Vagina (tissue), 2 donors: ENCODE measurements around the gene GYS1. TPM values are rescaled to one million over a fixed set of nuclear protein-coding genes. Genes with fewer than 3 reads are reported as not detected.
A peak's percentile ranks its signal among the peaks of the same experiment; 100 is the strongest.
"Not testable (repeated sequence)": the region's sequence is repeated elsewhere in the genome, so short reads cannot be mapped to it uniquely, and the experiment has no call there.

ENCODE experiments used
- DNase-seq, 2 donors: peaks; one replicate each; pipeline ENCODE4 v3.0.0-alpha.2; 2017; ENCODE audit errors: extremely low spot score in 2 of 2
- H3K27ac ChIP-seq: fragments of 200-600 bp; sonication (generic); one replicate; pipeline ENCODE4 v1.5.1; 2019
- H3K27me3 ChIP-seq: fragments of 200-600 bp; sonication (generic); one replicate; pipeline ENCODE4 v1.5.1; 2019
- H3K36me3 ChIP-seq, 2 donors: fragments of 200-600 bp; sonication (generic); one replicate each; pipeline ENCODE4 v1.5.1; 2017 to 2019
- H3K4me1 ChIP-seq: fragments of 200-600 bp; sonication (generic); one replicate; pipeline ENCODE4 v1.5.1; 2019
- H3K4me3 ChIP-seq, 2 donors: fragments of 200-600 bp; sonication (generic); 1 replicate in 1 of 2; 2 replicates in 1 of 2; pipeline ENCODE4 v1.5.1; 2016 to 2019
- H3K9me3 ChIP-seq: fragments of 200-600 bp; sonication (generic); one replicate; pipeline ENCODE4 v1.5.1; 2019
- CTCF ChIP-seq, 3 experiments: fragments of 450-650 bp in 2 of 3; fragments of 200-600 bp in 1 of 3; sonication (generic) in 1 of 3; IDR thresholded peaks; one replicate each; pipeline ENCODE4 v1.5.1; 2017 to 2019; ENCODE audit warnings: antibody characterized with exemption in 3 of 3, mild to moderate bottlenecking in 2 of 3, moderate library complexity in 2 of 3
- POLR2A ChIP-seq, 2 donors: fragments of 450-650 bp; IDR thresholded peaks; one replicate each; pipeline ENCODE4 v1.6.1; 2017; ENCODE audit warnings: antibody characterized with exemption in 2 of 2, mild to moderate bottlenecking in 2 of 2, moderate library complexity in 2 of 2
- POLR2AphosphoS5 ChIP-seq, 2 donors: sonication (generic); formaldehyde crosslinking; IDR thresholded peaks; one replicate each; pipeline ENCODE4 v1.9.0; 2017; ENCODE audit warnings: antibody characterized with exemption in 2 of 2, mild to moderate bottlenecking in 2 of 2, low read depth in 1 of 2; ENCODE audit not compliant: insufficient read depth in 1 of 2
- intact Hi-C: fragments of 100-400 bp; cut with DNase I; formaldehyde crosslinking; loops from one replicate; pipeline ENCODE4 v1.15.1; 2023
- total RNA-seq: library from RNA; depleted of rRNA; stranded (reverse); fragments of >200 nt; gene quantifications from one replicate; pipeline ENCODE4 v1.2.3, GENCODE V29; 2016

GYS1 gene
- total RNA-seq, 1 donor from 2014 or later: 32.2 TPM

DNA sequence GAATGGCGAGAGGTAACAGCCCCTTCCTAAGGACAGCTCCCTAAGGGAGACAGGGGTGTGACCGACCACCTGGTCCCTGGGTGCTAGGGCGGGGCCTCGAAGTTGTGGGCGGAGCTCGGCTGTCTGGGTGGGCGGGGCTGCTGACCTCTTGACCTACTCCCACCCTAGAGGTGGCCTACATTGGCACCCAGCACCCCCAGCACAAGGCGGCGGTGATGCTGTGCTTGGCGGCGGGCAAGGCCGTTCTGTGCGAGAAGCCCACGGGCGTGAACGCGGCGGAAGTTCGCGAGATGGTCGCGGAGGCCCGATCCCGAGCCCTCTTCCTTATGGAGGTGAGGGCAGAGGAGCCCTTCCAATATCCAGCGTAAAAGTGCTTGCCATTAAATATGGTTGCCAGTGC lies 57.2 kb downstream of the GYS1 start:
- Histone ChIP-seq H3K9me3 (no peaks in the 10 kb centered on the region), H3K27me3 (no peaks in the 10 kb centered on the region), H3K4me1 (no peaks in the 10 kb centered on the region), H3K36me3 (no peaks in the 10 kb centered on the region), H3K4me3 (no peak overlapping the region), H3K27ac (no peak overlapping the region)
- TF ChIP-seq POLR2AphosphoS5 (IDR thresholded peaks at IDR 0.05; ENCODE audit: insufficient read depth in 1 of 2, low read depth in 1 of 2) (no peak), CTCF (IDR thresholded peaks at IDR 0.05) (no peak), POLR2A (IDR thresholded peaks at IDR 0.05) (no peak)
- intact Hi-C loops: no loop called here
- DNase-seq: no peak

- intact Hi-C loops: no loop called here
- TF ChIP-seq POLR2A (IDR thresholded peaks at IDR 0.05) (no peak), POLR2AphosphoS5 (IDR thresholded peaks at IDR 0.05; ENCODE audit: insufficient read depth in 1 of 2, low read depth in 1 of 2) (no peak), CTCF (IDR thresholded peaks at IDR 0.05) (no peak)
- no peaks in the 10 kb centered on the region for H3K27me3 ChIP-seq
- no peak overlapping the region for H3K27ac ChIP-seq
- no peak for DNase-seq
- H3K4me1 ChIP-seq: no peaks in the 10 kb centered on the region
- H3K4me3 ChIP-seq: no peak overlapping the region
- no peaks in the 10 kb centered on the region for H3K9me3 ChIP-seq
- no peaks in the 10 kb centered on the region for H3K36me3 ChIP-seq
These were observed 58.3 kb downstream of the GYS1 start for GRCh38 chr19:48934837-48935236.

DNA sequence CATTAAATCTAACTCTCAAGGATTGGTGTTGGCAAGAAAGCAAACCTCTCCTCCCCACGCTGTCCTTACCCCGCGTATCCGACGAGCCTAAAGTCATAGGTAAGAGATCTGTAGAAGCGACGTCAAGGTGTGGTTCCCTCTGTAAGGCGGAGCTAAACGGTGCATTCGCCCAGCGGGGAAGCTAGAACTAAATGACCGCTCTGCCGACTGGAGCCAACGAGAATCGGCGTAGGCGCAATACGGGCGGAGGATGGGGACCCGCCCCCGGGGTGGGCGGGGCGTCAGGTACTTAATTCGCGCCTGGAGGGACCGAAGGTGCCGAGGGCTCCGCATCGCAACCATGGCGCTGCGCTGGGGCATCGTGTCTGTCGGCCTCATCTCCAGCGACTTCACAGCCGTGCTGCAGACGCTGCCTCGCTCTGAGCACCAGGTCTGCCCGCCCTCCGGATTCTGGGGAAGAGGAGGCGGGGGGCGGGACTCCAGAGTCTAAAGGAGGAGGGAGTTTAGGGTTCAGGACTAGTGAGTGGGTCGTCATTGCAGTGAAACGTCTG lies 59.7 kb downstream of the GYS1 start, which contains the start of gene DHDH:
Gene DHDH (plus strand): TSS at position 318 of the 551 bp plus-strand sequence. CDS start 23 bp downstream, at position 341.
- no peaks in the 10 kb centered on the region for H3K27me3 ChIP-seq
- intact Hi-C loops: no loop called here
- DNase-seq: no peak
- peak within 1 kb of the TSS; percentile 3 for H3K27ac ChIP-seq
- no peaks in the 10 kb centered on the region for H3K9me3 ChIP-seq
- H3K4me3 ChIP-seq: peak within 1 kb of the TSS; percentile 37 to 42
- TF ChIP-seq POLR2AphosphoS5 (IDR thresholded peaks at IDR 0.05; ENCODE audit: insufficient read depth in 1 of 2, low read depth in 1 of 2) (peak; percentile 62 to 73), CTCF (IDR thresholded peaks at IDR 0.05) (no peak), POLR2A (IDR thresholded peaks at IDR 0.05) (no peak)
- H3K36me3 ChIP-seq: no peaks in the 10 kb centered on the region
- H3K4me1 ChIP-seq: no peaks in the 10 kb centered on the region

- no peaks in the 10 kb centered on the region for H3K27me3 ChIP-seq
- no peaks in the 10 kb centered on the region for H3K9me3 ChIP-seq
- no peak for DNase-seq
- TF ChIP-seq POLR2AphosphoS5 (IDR thresholded peaks at IDR 0.05; ENCODE audit: insufficient read depth in 1 of 2, low read depth in 1 of 2): no peak
- TF ChIP-seq POLR2A (IDR thresholded peaks at IDR 0.05): no peak
- TF ChIP-seq CTCF (IDR thresholded peaks at IDR 0.05): no peak
- H3K4me1 ChIP-seq: peaks cover 9% of the 10 kb centered on the region
- no peak overlapping the region for H3K4me3 ChIP-seq
- H3K36me3 ChIP-seq: no peaks in the 10 kb centered on the region
- intact Hi-C loops: no loop called here
- H3K27ac ChIP-seq: no peak overlapping the region
These were observed 64.7 kb downstream of the GYS1 start for GRCh38 chr19:48928164-48929025.

GRCh38 chr19:48927692-48928091 lies 65.4 kb downstream of the GYS1 start:
- H3K36me3 ChIP-seq, H3K4me3 ChIP-seq, intact Hi-C loops, H3K4me1 ChIP-seq, H3K9me3 ChIP-seq, H3K27me3 ChIP-seq, DNase-seq, H3K27ac ChIP-seq: not testable (repeated sequence)
